Mucosa of gallbladder (tissue), 1 donor: ENCODE data around the gene FILIP1L. TPM values are rescaled to one million over a fixed set of nuclear protein-coding genes. Genes with fewer than 3 reads are reported as not detected.
"Not testable (repeated sequence)": the region's sequence is repeated elsewhere in the genome, so short reads cannot be mapped to it uniquely, and the experiment has no call there.

ENCODE experiments used
- DNase-seq: peaks from one replicate; pipeline ENCODE4 v3.0.0-alpha.2; 2020; ENCODE audit warnings: low spot score
- total RNA-seq: library from RNA; stranded (reverse); gene quantifications from one replicate; pipeline ENCODE4 v1.2.1, GENCODE V29; 2021
- donor health status: DM: no; HTN: no; CAD: no.

FILIP1L gene
- total RNA-seq, 1 donor from 2014 or later = 142 TPM

DNA sequence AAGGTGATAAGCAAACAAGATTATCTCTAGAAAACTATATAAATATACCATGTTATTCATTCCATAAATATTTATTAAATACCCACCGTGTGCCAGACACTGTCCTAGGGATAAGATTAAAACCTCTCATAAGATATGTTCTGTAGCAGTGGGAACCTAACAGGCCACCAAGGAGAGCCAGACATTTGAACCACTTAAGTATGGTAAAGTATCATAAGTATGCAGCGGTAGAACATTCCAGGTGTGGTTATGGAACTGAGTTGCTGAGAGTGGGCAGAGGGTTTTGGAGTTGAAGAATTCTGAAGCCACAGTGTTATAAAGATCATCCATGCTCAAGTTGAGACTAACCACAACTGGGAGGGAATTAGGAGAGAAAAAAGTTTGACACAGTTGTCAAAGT is 14.7 kb downstream of the FILIP1L start:
- no peak for DNase-seq

DNA sequence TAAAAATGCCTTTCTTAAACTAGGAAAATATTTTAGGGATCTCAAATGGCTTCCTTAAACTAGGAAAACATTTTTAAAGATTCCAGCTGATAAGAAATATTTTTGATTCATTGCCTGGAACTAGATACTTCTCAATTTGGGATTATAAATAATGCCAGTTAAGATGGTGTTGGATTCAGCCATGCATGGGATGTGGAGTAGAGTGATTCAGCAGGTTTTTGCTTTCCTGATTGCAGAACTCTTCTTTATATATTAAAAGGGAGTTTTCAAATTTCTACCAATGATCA is 15.6 kb downstream of the FILIP1L start:
- no peak for DNase-seq

DNA sequence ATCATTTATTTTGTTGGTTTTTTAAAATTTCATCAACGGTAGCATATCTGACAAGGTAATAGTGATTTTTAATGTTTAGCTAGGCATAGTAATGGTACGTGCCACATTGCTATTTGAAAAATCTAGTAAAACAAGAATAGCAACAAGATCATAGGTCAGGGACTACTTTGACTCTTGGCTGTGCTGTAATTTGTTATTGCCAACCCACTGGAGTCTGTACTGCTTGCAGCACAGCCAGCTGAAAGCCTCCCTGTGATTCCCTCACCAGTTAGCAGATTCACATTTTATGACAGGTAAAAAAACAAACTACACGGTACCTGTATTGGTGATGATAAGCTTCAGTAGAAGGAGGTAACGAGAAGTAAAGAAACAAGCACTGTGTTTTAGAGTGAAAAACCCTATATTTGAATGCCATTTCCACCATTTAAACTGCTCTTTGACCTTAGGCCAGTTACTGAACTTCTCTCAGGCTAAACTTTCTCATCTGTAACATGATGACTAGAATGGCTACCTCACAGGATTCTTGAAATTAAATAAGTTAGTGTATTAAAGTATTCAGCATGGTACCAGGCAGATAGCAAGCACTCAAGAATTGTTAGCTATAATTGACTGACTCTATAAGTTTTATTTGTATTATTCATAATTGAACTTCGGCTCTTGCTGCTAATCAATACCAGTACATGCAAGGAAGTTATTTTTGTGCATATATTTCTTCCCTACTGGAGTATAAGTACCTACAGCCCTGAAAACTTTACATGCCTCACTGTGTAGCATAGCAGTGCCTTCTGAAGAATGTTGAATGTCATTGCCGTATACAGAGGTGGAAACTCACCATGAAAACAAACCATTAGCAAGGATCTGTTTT is 16.1 kb downstream of the FILIP1L start:
- DNase-seq = peak; percentile 45

DNA sequence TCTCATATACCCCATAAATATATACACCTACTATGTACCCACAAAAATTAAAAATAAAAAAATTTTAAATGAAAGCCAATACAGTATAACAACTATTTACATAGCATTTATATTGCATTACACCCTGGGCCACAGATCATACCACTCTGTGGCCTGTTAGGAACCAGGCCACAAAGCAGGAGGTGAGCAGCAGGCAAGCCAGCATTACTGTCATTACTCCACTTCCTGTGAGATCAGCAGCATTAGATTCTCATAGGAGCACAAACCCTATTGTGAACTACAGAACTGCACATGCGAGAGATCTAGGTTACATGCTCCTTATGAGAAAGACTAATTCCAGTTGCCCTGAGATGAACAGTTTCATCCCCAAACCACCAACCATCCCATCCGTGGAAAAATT is 17.4 kb downstream of the FILIP1L start:
- no peak for DNase-seq

DNA sequence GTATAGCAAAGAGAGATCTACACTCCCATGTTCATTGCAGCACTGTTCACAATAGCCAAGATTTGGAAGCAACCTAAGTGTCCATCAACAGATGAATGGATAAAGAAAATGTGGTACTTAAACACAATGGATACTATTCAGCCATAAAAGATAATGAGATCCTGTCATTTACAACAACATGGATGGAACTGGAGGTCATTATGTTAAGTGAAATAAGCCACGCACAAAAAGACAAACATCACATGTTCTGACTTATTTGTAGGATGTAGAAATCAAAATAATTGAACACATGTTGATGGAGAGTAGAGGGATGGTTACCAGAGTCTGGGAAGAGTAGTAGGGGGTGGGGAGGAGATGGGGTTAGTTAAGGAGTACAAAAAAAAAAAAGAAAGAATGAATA is 18.0 kb downstream of the FILIP1L start:
- DNase-seq = not testable (repeated sequence)

DNA sequence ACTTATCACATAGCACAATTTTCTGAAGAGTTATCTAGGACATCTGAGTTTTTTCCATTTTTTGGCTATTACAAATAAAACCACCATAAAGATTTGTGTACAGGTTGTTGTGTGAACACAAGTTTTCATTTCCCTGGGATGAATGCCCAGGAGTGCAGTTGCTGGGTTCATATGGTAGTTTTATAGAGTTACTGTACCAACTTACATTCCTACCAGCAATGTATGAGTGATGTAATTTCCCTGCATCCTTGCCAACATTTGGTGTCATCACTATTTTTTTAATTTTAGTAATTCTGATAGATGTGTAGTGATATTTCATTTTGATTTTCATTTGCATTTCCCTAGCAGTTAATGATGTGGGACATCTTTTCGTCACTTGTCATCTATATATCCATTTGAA is 20.5 kb downstream of the FILIP1L start:
- DNase-seq = no peak

DNA sequence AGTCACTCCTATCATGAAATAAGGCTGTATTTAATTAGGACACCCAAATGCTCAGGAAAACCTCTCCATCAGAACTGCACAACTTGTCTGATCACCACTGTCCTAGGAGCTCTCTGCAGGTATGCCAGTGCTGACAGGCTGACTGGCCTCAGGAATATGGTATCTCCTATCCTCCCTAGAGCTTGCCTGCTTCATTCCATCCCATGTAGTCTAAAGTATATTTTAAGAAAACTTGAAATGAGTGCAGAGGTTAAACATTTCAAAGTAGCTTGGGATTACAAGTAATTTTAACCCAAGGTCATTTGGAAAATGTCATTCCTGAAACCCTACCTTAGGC is 23.7 kb downstream of the FILIP1L start:
- no peak for DNase-seq

DNA sequence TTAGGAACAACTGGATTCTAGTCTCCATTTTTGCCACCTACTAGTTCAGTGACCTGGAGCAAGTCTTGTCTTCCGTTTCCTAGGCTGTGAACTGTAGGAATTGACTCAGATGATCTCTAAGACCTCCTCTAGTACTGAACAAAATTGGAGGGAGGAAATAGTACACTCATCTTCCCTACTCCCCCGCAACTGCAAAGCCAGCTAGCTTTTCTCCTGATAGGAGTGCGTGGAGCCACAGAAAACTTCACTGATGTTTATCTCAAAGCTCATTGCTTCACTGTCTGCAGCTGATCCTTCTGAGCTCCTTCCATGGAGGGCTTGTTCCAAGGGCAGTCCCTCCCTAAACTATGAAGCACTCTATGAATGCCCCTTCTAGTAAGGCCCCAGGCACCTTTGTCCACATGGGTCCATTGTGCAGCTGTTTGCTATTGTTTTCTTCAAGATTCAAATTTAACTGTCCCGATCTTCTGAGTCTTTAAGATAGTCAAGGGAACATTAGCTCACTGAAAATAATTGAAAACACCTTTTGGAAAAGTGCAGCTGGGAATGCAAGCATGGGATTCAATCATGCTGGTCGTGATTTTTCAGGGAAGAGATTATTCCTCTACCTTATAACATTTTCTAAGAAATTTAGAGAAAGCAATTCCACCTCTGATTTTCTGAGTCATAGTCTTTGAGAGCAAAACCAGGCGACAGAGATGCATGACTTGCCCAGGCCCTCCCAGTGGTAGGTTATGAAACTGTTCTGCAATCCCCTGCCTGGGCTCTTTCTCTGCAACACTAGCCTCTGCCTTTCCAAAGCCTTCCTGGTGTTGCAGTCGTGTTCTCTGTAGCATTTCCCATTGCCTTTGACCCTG is 24.3 kb downstream of the FILIP1L start:
- DNase-seq = no peak

DNA sequence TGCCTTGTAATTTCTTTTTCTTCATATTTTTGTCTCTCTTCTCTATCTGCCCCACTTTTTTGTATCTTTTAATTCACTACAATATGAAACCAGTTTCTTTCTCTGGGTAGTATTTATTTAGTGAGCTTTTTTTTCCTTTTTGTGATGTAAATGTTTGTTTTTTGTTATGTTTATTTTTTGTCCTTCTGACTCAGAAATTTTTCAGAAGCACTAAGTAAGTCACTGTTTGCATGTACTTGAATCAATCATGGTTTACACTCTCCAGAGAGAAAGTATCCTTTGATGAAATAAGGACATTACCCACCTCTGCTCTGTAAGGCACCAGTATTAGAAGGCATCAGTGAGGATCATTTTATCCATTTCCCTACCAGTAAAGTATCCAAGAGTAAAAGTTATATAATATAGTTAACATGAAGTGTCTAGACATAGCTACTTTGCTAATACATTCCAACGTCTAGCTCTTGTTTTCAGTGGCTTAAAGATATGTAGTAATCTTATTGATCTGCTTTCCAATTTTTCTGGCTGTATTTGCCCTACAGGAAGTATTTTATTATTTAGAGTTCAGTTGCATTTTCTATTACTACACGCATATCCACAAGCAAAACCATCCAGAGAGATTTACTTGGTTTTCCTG is 25.4 kb downstream of the FILIP1L start:
- no peak for DNase-seq

DNA sequence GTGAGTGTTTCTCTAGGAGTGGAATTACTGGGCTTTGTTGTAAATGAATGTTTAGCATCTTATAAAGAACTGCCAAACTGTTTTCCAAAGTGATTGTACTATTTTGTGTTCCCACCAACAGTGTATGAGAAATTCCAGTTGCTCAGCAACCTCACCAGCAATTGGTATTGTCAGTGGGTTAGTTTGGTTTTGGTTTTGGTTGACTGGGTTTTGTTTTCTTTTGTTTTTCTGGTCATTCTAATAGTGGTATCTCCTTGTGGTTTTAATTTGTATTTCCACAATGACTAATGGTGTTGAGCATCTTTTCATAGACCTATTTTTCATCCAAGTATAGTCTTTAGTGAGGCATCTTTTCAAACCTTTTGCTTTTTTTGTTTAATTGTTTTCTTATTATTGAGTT is 27.1 kb downstream of the FILIP1L start:
- DNase-seq = no peak

DNA sequence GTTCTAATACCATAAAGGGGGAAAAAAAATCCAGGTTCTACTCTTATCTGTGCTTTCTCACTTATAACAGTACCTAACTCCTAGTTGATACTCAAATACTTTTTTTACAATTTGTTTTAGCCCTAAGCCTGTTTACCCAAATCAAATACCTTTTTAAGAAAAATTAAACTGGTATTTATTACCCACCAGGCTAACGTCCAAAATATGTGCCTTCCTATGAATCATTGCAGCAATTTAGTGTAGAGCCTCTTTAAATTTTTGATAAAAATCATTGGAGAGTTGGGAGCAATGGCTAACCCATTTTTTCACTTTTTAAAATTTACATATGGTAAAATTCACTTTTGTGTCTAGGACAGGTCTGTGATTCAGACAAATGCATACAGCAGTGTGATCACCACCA is 27.9 kb downstream of the FILIP1L start:
- DNase-seq = no peak

DNA sequence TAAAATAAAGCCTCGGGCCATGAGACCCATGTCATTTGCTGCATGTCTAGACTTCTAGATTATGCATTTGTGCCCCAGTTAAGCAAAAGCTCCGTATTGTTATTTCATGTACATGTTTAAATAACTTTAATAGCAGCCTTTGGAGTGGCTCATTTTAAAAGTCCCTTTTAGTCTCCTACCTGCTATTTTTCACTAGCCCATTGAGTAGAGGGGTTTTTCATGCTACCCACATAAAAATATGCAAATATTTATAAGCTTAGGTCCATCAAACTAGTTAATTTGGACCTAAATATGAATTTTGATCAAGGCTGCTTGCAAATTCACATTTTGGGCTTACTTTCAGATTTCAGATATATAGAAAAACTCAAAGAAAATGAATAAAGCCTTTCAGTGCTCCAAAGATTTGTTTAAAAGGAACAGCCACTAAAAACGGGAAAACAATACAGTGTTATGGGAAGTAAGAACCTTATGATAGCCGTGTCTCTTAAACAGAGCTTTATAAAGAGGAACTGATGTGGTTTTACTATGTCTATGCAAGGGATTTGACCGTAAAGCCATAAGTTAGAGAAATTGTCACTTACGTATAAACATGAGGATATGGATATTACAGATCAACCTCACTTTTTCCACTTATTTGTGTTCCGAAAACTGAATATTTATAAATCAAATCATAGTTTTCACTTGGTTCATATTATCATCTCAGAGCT is 30.0 kb downstream of the FILIP1L start:
- no peak for DNase-seq

DNA sequence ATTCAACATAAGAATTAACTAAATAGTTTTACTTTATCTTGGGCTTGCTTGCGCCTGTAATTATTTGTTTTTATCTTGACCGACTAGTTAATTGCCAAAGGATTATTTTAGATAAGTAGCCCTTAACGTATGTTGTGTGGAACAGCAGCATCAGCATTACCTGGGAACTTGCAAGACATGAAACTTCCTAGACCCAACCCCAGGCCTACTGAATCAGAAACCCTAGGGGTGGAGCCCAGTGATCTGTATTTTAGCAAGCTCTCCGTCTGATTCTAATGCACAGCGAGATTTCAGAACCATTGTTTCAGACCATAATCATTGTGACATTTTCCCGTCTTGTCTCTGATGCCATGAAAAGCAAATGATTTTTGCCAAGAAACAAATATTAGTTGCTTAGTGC is 31.1 kb downstream of the FILIP1L start:
- no peak for DNase-seq

DNA sequence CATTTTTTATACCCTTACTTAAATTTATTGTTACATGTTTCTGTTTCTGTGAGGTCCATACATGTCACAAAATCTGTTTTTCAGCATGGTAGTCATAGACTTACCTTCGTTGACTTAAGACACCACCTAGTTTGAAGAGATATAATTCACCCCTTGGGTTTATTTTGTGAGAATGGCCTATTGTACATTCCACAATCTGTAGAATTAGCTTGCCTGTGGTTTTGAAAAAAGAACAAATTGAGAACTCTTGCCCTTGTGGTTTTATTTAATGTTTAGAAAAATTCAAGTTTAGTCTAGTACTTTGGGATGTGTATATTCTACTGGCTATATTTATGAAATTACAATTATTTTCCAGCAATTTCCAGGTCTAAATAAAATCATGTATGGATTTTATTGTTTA is 31.6 kb downstream of the FILIP1L start:
- DNase-seq = no peak

DNA sequence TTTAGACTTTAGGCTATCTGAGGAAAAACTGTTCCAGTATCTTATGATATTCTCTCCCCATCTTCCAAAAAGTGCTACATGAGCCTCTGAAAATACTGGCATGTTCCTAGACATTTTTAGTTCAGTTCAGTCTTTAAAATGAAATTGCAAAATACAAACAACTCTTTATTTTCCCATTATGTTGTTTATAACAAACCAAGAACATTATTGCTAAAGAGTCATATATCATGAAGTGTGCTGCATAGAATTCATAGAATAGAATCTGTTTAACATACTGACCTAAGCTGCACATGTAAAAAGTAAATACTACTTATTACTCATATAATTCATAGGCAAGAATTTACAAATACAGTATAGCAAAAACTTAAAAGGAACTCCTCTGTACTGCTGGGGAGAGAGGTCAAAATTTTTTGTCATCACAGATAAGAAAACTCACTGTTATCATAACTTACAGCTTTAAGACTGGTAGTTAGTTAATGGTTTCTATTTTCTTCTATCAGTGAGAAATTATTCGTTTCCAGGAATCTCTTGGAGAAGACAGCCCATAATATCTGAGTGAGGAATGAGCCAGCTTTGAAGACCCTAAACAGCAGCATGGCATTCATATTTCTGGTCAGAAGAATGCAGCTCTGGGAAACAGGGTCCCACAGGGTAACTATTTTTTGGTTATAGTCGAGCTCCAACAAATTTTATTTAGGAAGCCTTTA is 32.2 kb downstream of the FILIP1L start:
- DNase-seq = no peak

DNA sequence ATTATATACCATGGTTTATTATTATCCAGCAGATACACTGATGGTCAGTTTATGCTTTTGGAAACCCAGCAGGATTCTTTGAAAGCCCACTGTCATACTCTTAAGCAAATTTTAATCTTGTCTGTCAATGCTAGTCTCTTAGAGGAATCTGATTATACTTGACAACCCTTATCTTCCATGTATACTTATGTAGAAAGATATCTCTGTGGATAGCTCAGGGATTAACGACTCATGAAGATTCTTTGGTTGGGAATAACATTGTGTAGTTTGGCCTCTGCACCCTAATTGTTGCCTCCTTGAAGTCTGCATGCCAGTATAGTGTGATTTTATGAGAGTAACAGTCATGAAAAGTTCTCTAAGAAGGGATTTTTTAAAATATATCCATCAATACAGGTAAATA is 33.0 kb downstream of the FILIP1L start:
- DNase-seq = no peak

DNA sequence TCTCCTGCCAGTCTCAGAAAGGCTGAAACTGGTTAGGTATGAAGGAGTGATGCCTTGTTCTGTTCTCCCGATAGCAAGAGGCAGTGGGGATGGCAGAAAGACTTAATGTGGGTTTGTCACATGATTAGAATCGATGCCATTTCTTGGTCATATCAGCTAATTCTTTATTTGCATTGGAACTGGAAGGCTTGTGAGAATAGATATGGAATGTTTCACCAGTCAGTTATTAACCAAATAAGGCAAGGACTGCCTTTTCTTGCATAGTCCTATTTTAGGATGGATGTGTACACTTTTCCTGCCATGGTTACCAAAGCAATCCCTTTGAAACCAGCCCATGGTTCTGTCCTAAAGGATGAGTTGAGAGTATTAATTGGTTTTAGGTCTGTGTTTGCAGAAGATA is 33.7 kb downstream of the FILIP1L start:
- DNase-seq = peak; percentile 52

DNA sequence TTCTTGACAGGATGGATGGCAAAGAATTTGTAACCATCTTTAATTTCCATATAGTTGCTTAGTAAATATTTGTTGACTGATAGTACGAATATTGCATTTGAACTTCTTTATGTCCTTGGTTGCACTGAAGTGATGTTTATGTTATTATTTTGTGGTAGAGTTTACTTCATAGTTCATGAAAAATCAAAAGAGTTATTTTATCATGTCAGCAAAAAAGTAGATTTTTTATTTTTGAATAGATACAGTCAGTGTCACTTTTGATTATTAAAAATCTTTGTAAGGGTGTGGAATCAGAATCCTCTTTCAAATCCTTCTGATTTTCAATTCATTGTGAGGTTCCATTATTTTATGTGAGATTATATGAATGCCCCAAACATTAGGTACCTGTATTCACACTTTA is 35.0 kb downstream of the FILIP1L start:
- DNase-seq = no peak

DNA sequence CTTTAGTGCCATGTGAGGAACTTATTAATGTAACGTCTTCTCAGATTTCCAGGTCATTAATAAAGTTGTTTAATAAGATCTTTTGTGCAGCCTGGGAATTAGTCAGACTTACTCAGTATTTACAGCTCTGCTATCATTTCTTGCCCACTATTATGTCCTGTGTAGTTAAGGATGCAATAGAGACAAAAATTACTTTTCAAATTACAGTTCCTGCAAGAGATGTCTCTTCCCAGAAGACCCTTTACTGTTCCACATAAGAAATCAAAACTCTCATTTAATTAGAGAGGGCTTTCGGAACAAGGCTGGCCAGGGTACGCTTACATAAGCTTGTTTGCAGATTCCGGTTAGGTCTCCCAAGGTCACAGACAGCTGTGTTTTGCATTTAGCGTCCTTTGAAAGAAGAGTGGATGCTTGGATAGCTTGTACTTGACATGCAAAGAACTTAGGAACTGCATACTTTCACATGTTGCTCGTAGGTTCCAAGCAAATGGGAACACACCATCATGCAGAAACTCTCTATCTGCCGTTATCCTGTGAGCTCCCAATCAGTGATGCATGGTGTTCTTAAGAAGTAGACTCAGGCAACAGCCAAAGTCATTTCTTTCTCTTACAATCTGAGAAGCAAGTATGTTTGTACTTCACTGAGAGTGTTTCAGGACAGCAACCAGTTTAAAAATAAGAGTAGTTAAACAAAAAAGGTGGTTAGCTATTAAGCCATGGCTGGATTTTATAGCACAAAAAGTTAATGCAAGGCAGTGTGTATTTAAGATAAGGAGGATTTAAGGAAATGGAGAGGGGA is 37.4 kb downstream of the FILIP1L start:
- DNase-seq = no peak

DNA sequence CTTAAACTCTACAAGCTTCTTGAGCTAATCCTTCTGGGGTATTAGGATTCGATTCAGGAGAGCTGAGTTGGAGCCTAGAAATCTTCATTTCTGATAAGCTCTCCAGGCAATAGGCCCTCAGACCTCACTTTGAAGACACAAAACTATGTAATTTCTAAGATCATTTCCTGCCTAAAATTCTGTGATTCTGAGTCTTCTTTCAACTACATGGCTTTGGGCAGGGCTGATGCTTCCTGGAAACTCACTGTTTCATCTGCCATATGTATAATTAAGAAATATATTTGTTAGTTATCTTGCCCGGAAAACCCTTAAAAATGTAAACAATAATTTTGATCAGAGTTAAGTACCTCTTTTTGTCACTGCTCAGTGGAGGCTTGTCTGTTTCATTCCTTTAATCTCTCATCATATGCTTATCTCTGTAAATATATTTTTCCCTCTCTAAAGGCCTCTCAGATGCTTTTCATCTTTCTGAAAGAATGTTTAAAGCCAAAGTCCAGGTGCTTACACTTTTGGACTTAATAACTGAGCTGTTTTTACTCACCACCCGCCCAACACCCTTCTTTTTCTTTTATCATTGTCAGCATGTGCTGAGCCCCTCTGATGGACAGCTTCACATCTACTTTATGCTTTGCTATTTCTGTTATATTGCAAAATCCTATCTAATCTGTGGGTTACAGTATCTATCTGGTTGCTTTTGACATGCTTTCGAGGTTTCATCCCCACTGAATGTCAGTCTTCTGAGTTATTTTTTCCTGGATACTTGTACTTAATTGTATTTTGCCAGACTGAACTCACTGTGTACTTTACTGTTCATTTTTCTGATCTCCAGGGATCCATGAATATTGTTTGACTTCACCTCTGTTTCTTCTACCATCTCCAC is 38.2 kb downstream of the FILIP1L start:
- DNase-seq = no peak
